Heart right ventricle (tissue), 16 donors: ENCODE data around the gene POU2F2. TPM values are rescaled to one million over a fixed set of nuclear protein-coding genes. Genes with fewer than 3 reads are reported as not detected.

ENCODE experiments used
- ATAC-seq, 8 donors: fragments of 200-7000 bp; cut with Tn5 transposase; one replicate each; pipeline ENCODE4 v1.9.1; 2020; ENCODE audit warnings: mild to moderate bottlenecking in 8 of 8, moderate library complexity in 8 of 8, moderate number of reproducible peaks in 1 of 8
- DNase-seq, 2 donors: peaks; one replicate each; pipeline ENCODE4 v3.0.0-alpha.2; 2020
- H3K27ac ChIP-seq, 10 donors: fragments of 200-600 bp; sonication (generic) in 2 of 10; one replicate each; pipeline versions ENCODE4 v1.5.0 to v1.8.0; 2020 to 2022; ENCODE audit warnings: mild to moderate bottlenecking in 3 of 10
- H3K27me3 ChIP-seq, 7 donors: fragments of 200-600 bp; one replicate each; pipeline ENCODE4 v1.8.0; 2021 to 2022; ENCODE audit warnings: mild to moderate bottlenecking in 2 of 7
- H3K36me3 ChIP-seq, 9 donors: fragments of 200-600 bp; sonication (generic) in 1 of 9; one replicate each; pipeline versions ENCODE4 v1.5.0 to v1.8.0; 2020 to 2022; ENCODE audit warnings: mild to moderate bottlenecking in 2 of 9
- H3K4me1 ChIP-seq, 9 donors: fragments of 200-600 bp; sonication (generic) in 1 of 9; one replicate each; pipeline versions ENCODE4 v1.5.0 to v1.8.0; 2020 to 2022; ENCODE audit warnings: mild to moderate bottlenecking in 4 of 9
- H3K4me3 ChIP-seq, 10 donors: fragments of 200-600 bp; sonication (generic) in 2 of 10; one replicate each; pipeline versions ENCODE4 v1.5.0 to v1.8.0; 2020 to 2022; ENCODE audit warnings: mild to moderate bottlenecking in 7 of 10, moderate library complexity in 2 of 10
- H3K9me3 ChIP-seq, 11 donors: fragments of 200-600 bp in 10 of 11; sonication (generic) in 2 of 11; one replicate each; pipeline versions ENCODE4 v1.5.0 to v1.8.0; 2013 to 2022; ENCODE audit warnings: mild to moderate bottlenecking in 2 of 11, control low read depth in 1 of 11, moderate library complexity in 1 of 11
- WGBS, 2 donors: extraction: QIAGEN DNeasy Blood & Tissue Kit; methylation state at CpG; one replicate each; pipeline ENCODE4 v1.1.7; 2013; ENCODE audit warnings: inconsistent platforms in 1 of 2; 5-methylcytosine and 5-hydroxymethylcytosine counted together
- intact Hi-C, 10 donors: fragments of 100-400 bp; cut with DNase I; formaldehyde crosslinking; loops; one replicate each; pipeline versions ENCODE4 v1.11.1 to v1.14.2; 2022
- polyA plus RNA-seq, 2 donors: library from polyadenylated mRNA; stranded (reverse); fragments of 200-250 nt; gene quantifications; one replicate each; pipeline ENCODE4 v1.2.3, GENCODE V29; 2013
- total RNA-seq, 10 donors: library from RNA; stranded (reverse); fragmentation: NEBNext Ultra II Directional in 3 of 10; extraction: Animal tissue kit (Norgen Biotek cat#: 25700) in 3 of 10; gene quantifications; one replicate each; pipeline versions ENCODE4 v1.2.1 to v1.2.4, GENCODE V29; 2021 to 2023
- TF ChIP-seq, protein P1 (sequence below), 9 donors: fragments of 200-600 bp; sonication (generic) in 2 of 9; IDR thresholded peaks; one replicate each; pipeline versions ENCODE4 v1.5.0 to v1.8.0; 2021 to 2022; ENCODE audit warnings: antibody characterized with exemption in 9 of 9, mild to moderate bottlenecking in 5 of 9, moderate library complexity in 1 of 9
- donor health status: Arrhythmogenic right ventricular cardiomyopathy.
- donor health status: ischemic (EF 13 %, LVEDD 7.1; RV severe dilation, severe dysfunction).
- donor health status: healthy with polysubstance abuse.
- donor health status: DM: no; HTN: yes; CAD: no.
- donor health status: DM: no; HTN: no; CAD: no.
- donor health status: ischemic (EF 25% LVEDD 6.9; RV normal size, moderate dysfunction).
- donor health status: ischemic (EF 25% LVEDD 5.7; RV mildly dilated, moderate dysfunction).
- donor health status: healthy.
- donor health status: DM: yes; HTN: yes; CAD: no.
- donor health status: Ischemic cardiomyopathy.
- donor health status: ischemic (EF 35%, LVEDD 5.7; RV mildly dilated, moderate dysfunction).
- donor health status: nonischemic (EF 11% LVEDD 7.7; RV severe dilation, severe dysfunction).
- donor health status: DM: yes; HTN: yes; CAD: no.
- donor health status: PGD.
- donor health status: ischemic (EF 29% LVEDD 5.4; RV normal size, mild dysfunction).
- donor health status: nonischemic (EF 23%, LVEDD 6.1; RV moderate dilation, normal function).

The POU2F2 gene
- total and polyA plus RNA-seq, 12 donors = 0.28 to 3.8 (median 0.69) TPM

DNA sequence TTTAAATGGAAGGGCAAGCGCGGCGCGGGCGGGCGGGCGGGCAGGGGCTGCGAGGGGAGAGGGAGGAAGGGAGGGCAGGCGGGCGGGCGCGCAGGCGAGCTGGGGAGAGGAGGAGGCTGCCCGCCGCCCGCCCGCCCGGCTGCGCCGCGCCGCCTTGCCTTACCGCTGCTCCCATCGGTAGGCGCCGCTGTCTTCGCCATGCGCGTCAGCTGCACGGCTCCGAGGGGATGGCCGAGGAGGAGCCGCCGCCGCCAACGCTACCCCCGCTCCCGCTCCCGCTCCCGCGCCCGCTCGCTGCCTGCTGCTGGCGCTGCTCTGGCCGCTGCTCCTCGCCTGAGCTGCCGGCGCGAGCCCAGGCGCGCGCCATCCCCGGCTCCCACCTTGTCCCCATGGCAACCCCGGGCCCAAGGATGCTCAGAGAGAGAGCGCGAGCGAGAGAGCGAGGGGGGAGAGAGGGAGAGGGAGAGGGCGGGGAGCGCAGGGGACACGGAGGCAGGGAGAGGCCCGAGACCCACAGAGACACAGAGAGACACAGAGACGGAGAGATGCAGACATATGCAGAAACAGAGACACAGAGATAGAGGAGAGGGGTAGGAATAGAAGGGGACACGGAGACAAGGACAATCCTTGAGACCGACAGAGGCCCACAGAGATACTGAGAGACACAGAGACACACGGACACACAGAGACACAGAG lies 44.9 kb upstream of the POU2F2 start:
- ATAC-seq = peak; percentile 87 to 94 (median 92)
- peak; percentile 48 to 73 for DNase-seq
- Histone ChIP-seq H3K4me1 (peaks cover 0 to 15% (median 11%) of the 10 kb centered on the region in 9 donors), H3K4me3 (peak overlapping the region in 9 of 10 donors; percentile 32 to 52 (median 46)), H3K36me3 (no peaks in the 10 kb centered on the region), H3K27ac (no peak overlapping the region), H3K9me3 (no peaks in the 10 kb centered on the region), H3K27me3 (peaks cover 0 to 91% (median 85%) of the 10 kb centered on the region in 7 donors)
- intact Hi-C loops = loop anchor here in 1 of 10 donors (5.0 kb wide), 1 partner anchor 40 kb away; no protein-coding TSS in a partner anchor
- 1% methylated on average over 58 to 65 of the region's 66 CpGs for WGBS, 2 donors
- TF ChIP-seq, protein P1, sequence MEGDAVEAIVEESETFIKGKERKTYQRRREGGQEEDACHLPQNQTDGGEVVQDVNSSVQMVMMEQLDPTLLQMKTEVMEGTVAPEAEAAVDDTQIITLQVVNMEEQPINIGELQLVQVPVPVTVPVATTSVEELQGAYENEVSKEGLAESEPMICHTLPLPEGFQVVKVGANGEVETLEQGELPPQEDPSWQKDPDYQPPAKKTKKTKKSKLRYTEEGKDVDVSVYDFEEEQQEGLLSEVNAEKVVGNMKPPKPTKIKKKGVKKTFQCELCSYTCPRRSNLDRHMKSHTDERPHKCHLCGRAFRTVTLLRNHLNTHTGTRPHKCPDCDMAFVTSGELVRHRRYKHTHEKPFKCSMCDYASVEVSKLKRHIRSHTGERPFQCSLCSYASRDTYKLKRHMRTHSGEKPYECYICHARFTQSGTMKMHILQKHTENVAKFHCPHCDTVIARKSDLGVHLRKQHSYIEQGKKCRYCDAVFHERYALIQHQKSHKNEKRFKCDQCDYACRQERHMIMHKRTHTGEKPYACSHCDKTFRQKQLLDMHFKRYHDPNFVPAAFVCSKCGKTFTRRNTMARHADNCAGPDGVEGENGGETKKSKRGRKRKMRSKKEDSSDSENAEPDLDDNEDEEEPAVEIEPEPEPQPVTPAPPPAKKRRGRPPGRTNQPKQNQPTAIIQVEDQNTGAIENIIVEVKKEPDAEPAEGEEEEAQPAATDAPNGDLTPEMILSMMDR (IDR thresholded peaks at IDR 0.05) = peak in 6 of 9 donors; percentile 32 to 69 (median 59)

DNA sequence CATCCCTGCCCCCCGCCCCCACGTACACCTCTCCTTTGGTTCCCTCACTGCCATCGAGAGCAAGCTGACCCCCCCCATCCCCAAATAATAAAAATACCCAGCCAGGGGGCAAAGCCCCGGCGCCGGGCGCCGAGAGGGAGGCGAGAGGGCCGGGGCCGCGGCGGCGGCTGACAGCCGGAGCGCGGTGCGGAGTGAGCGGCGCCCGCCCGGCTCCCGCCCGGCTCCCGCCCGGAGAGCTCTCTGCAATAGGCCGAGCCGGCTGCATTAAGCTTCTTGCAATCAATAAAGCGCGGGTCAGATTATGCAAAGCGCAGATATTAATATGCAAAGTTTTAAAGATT lies 44.4 kb upstream of the POU2F2 start:
- 1% methylated on average over 31 of the region's 31 CpGs for WGBS, 2 donors
- peaks cover 0 to 89% (median 83%) of the 10 kb centered on the region in 7 donors for H3K27me3 ChIP-seq
- DNase-seq (no peak), ATAC-seq (peak in 6 of 8 donors; percentile 37 to 75 (median 54))
- H3K4me1 ChIP-seq = peaks cover 0 to 15% (median 11%) of the 10 kb centered on the region in 9 donors
- TF ChIP-seq, protein P1 (IDR thresholded peaks at IDR 0.05) = no peak
- H3K27ac ChIP-seq = no peak overlapping the region
- no peaks in the 10 kb centered on the region for H3K36me3 ChIP-seq
- H3K4me3 ChIP-seq = peak overlapping the region in 9 of 10 donors; percentile 32 to 52 (median 46)
- H3K9me3 ChIP-seq = no peaks in the 10 kb centered on the region
- intact Hi-C loops = loop anchor here in 1 of 10 donors (5.0 kb wide), 1 partner anchor 39 kb away; no protein-coding TSS in a partner anchor

DNA sequence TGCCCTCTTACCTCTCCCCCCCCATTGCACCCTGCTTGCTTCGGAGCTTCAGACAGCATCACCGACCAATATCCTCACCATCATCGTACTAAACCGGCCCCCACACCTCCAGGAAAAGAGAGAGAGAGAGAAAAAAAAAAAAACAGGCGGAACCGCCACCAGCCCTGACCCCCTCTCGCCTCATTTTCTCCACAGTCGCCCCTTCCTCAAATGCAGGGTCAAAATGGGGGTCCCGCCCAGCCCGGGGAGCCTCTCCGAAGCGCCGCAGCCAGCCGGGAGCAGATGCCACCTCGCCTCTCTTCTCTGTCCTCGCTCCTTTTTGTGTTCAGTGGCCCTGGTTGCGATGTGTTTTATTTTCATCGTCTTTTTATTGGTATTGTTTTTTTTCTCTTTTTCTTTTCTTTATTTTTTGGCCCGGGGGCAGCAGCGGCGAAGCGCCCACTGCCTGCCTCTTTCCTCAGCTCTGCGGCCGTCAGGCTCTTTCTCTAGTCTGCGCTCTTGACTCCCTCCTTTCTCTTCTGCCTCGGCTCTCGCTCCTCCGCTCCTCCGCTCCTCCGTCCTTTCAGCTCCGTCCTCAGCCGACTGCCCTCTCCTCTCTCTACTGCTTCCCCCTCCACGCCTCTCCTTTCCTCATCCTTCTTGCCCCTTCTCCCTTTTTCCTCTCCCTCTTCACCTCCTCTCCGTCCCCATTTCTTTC lies 43.9 kb upstream of the POU2F2 start:
- 2% methylated on average over 34 of the region's 34 CpGs for WGBS, 2 donors
- TF ChIP-seq, protein P1 (IDR thresholded peaks at IDR 0.05) = no peak
- DNase-seq = no peak

DNA sequence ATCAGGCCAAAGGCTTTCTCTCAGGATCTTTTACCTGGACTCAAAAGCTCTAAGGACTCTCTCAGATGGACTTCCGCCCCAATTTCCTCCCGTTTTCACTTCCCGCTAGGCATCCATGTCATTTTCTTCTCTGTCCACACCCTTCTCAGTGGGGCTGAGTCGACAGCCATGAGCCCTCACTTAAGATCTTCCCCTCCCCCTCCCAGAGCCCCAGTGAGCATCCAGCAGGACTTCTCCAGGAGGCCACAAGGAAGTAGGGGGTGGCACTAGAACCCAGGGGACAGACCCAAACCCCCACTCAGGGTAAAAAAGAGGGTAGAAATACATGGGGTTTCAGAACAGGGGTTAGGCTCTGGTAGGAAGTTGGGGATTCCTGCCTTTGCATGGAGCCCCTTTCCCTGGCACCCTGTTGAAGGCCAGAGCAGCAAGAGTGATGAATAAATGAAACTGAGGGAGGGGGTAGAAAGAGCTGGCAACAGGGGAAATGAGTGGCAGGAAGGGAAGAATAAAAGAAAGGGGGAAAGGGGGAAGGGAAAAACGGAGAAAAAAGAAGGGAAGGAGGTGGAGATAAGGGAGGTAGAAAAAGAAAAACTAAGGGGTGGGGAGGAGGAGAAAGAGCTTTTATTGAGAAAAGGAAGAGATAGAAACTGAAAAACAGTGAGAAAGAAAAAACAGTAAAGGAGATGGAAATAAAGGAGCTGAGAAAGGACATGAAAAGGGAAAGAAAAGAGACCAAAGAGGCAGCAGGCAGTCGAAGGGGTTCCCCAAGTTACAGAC lies 42.9 kb upstream of the POU2F2 start:
- peak overlapping the region in 1 of 10 donors; percentile 52 for H3K4me3 ChIP-seq
- TF ChIP-seq, protein P1 (IDR thresholded peaks at IDR 0.05) = no peak
- H3K9me3 ChIP-seq = no peaks in the 10 kb centered on the region
- H3K36me3 ChIP-seq = no peaks in the 10 kb centered on the region
- DNase-seq (no peak), ATAC-seq (no peak)
- intact Hi-C loops = loop anchor here in 1 of 10 donors (5.0 kb wide), 1 partner anchor 38 kb away; no protein-coding TSS in a partner anchor
- no peak overlapping the region for H3K27ac ChIP-seq
- 31 to 32% methylated on average over 6 of the region's 6 CpGs for WGBS, 2 donors
- H3K27me3 ChIP-seq = peaks cover 0 to 75% (median 68%) of the 10 kb centered on the region in 7 donors
- H3K4me1 ChIP-seq = peaks cover 0 to 15% (median 11%) of the 10 kb centered on the region in 9 donors

More for the DNA sequence above, 43.9 kb upstream of the POU2F2 start:
- intact Hi-C loops = loop anchor here in 1 of 10 donors (5.0 kb wide), 1 partner anchor 39 kb away; no protein-coding TSS in a partner anchor
- peak overlapping the region in 9 of 10 donors; percentile 32 to 52 (median 46) for H3K4me3 ChIP-seq
- no peaks in the 10 kb centered on the region for H3K9me3 ChIP-seq
- peaks cover 0 to 84% (median 78%) of the 10 kb centered on the region in 7 donors for H3K27me3 ChIP-seq
- H3K36me3 ChIP-seq = no peaks in the 10 kb centered on the region
- no peak overlapping the region for H3K27ac ChIP-seq
- ATAC-seq = peak in 2 of 8 donors; percentile 41 to 49
- peaks cover 0 to 15% (median 11%) of the 10 kb centered on the region in 9 donors for H3K4me1 ChIP-seq
